Gastrocnemius medialis (tissue), 4 donors: ENCODE measurements around the gene YBEY. TPM values are rescaled to one million over a fixed set of nuclear protein-coding genes. Genes with fewer than 3 reads are reported as not detected.

Experiments used
- ATAC-seq, 2 donors: fragments of 150-250 bp; one replicate each; pipeline ENCODE4 v1.9.1; 2016
- DNase-seq, 2 donors: peaks; one replicate each; pipeline ENCODE4 v3.0.0-alpha.2; 2019
- H3K27ac ChIP-seq, 4 donors: fragments of 200-600 bp; sonication (generic); 1 replicate in 1 of 4; 2 replicates in 3 of 4; pipeline ENCODE4 v1.5.1; 2016 to 2018; ENCODE audit warnings: mild to moderate bottlenecking in 2 of 4, moderate library complexity in 1 of 4
- H3K27me3 ChIP-seq, 3 donors: fragments of 200-600 bp; sonication (generic) in 2 of 3; 1 replicate in 1 of 3; 2 replicates in 2 of 3; pipeline versions ENCODE4 v1.5.1 to v1.6.0; 2016 to 2019; ENCODE audit warnings: mild to moderate bottlenecking in 1 of 3, moderate library complexity in 1 of 3
- H3K36me3 ChIP-seq, 2 donors: fragments of 200-600 bp; sonication (generic) in 1 of 2; one replicate each; pipeline ENCODE4 v1.5.1; 2017 to 2018
- H3K4me1 ChIP-seq, 2 donors: fragments of 200-600 bp; sonication (generic) in 1 of 2; one replicate each; pipeline ENCODE4 v1.5.1; 2016 to 2017; ENCODE audit warnings: mild to moderate bottlenecking in 2 of 2
- H3K4me3 ChIP-seq, 4 donors: fragments of 200-600 bp; sonication (generic) in 3 of 4; 1 replicate in 1 of 4; 2 replicates in 3 of 4; pipeline ENCODE4 v1.5.1; 2016 to 2019; ENCODE audit warnings: mild to moderate bottlenecking in 2 of 4
- H3K9me3 ChIP-seq, 3 donors: fragments of 200-600 bp; sonication (generic) in 2 of 3; 1 replicate in 1 of 3; 2 replicates in 2 of 3; pipeline ENCODE4 v1.5.1; 2016 to 2019
- CTCF ChIP-seq, 5 experiments: fragments of 450-650 bp in 3 of 5; fragments of 200-600 bp in 2 of 5; sonication (generic) in 2 of 5; IDR thresholded peaks in 4 of 5; conservative IDR thresholded peaks in 1 of 5; 1 replicate in 4 of 5; 2 replicates in 1 of 5; pipeline ENCODE4 v1.5.1; 2016 to 2019; ENCODE audit warnings: antibody characterized with exemption in 5 of 5, mild to moderate bottlenecking in 3 of 5, moderate library complexity in 3 of 5
- POLR2A ChIP-seq, 2 donors: fragments of 450-650 bp; IDR thresholded peaks; one replicate each; pipeline ENCODE4 v1.6.1; 2017; ENCODE audit warnings: antibody characterized with exemption in 2 of 2, mild to moderate bottlenecking in 2 of 2, moderate library complexity in 2 of 2
- in situ Hi-C, 4 donors: fragments of 200-750 bp; cut with MboI; loops; one replicate each; pipeline versions ENCODE4 v1.15.0 to v1.8.0; 2017; ENCODE audit warnings: low sequenced_read_pairs in 4 of 4
- intact Hi-C: fragments of 100-400 bp; cut with DNase I; formaldehyde crosslinking; loops from one replicate; pipeline ENCODE4 v1.15.1; 2023; ENCODE audit warnings: low total_unique reads
- total RNA-seq, 4 donors: library from RNA; depleted of rRNA; stranded (reverse); fragments of >200 nt; gene quantifications; one replicate each; pipeline versions ENCODE4 v1.1.0 to v1.2.3, GENCODE V29; 2016

The YBEY gene
- total RNA-seq, 4 donors from 2014 or later, result 11.3 to 27.9 (median 18.7) TPM

GRCh38 chr21:46247699-46248421 is 38.3 kb upstream of the YBEY start:
- intact Hi-C loops, result no loop called here
- no peaks in the 10 kb centered on the region for H3K9me3 ChIP-seq
- peak overlapping the region in 1 of 4 donors; percentile 3 for H3K27ac ChIP-seq
- TF ChIP-seq CTCF (IDR thresholded peaks at IDR 0.05 in 4 of 5, conservative IDR thresholded peaks at IDR 0.05 in 1 of 5), result no peak
- TF ChIP-seq POLR2A (IDR thresholded peaks at IDR 0.05), result no peak
- ATAC-seq (no peak), DNase-seq (no peak)
- H3K4me3 ChIP-seq, result no peak overlapping the region
- peaks cover 0 to 96% of the 10 kb centered on the region in 2 donors for H3K36me3 ChIP-seq
- in situ Hi-C loops, result no loop called here
- H3K4me1 ChIP-seq, result peaks cover 9 to 17% of the 10 kb centered on the region in 2 donors
- H3K27me3 ChIP-seq, result no peaks in the 10 kb centered on the region

- intact Hi-C loops, result no loop called here
- in situ Hi-C loops, result no loop called here
- H3K9me3 ChIP-seq, result no peaks in the 10 kb centered on the region
- TF ChIP-seq CTCF (IDR thresholded peaks at IDR 0.05 in 4 of 5, conservative IDR thresholded peaks at IDR 0.05 in 1 of 5) (no peak), POLR2A (IDR thresholded peaks at IDR 0.05) (no peak)
- H3K27me3 ChIP-seq, result no peaks in the 10 kb centered on the region
- no peak for DNase-seq
- peaks cover 0 to 95% of the 10 kb centered on the region in 2 donors for H3K36me3 ChIP-seq
- ATAC-seq, result no peak
- no peak overlapping the region for H3K4me3 ChIP-seq
- peaks cover 9 to 17% of the 10 kb centered on the region in 2 donors for H3K4me1 ChIP-seq
- H3K27ac ChIP-seq, result peak overlapping the region in 1 of 4 donors; percentile 3
Observed at GRCh38 chr21:46248422-46248782, 37.7 kb upstream of the YBEY start.

- in situ Hi-C loops (no loop called here), intact Hi-C loops (no loop called here)
- no peak for TF ChIP-seq POLR2A (IDR thresholded peaks at IDR 0.05)
- no peak for TF ChIP-seq CTCF (IDR thresholded peaks at IDR 0.05 in 4 of 5, conservative IDR thresholded peaks at IDR 0.05 in 1 of 5)
- H3K4me1 ChIP-seq, result peaks cover 9 to 17% of the 10 kb centered on the region in 2 donors
- no peaks in the 10 kb centered on the region for H3K9me3 ChIP-seq
- DNase-seq, result no peak
- H3K27ac ChIP-seq, result no peak overlapping the region
- ATAC-seq, result no peak
- no peaks in the 10 kb centered on the region for H3K27me3 ChIP-seq
- peaks cover 0 to 95% of the 10 kb centered on the region in 2 donors for H3K36me3 ChIP-seq
- no peak overlapping the region for H3K4me3 ChIP-seq
Observed at GRCh38 chr21:46248827-46249226, 37.3 kb upstream of the YBEY start.

DNA sequence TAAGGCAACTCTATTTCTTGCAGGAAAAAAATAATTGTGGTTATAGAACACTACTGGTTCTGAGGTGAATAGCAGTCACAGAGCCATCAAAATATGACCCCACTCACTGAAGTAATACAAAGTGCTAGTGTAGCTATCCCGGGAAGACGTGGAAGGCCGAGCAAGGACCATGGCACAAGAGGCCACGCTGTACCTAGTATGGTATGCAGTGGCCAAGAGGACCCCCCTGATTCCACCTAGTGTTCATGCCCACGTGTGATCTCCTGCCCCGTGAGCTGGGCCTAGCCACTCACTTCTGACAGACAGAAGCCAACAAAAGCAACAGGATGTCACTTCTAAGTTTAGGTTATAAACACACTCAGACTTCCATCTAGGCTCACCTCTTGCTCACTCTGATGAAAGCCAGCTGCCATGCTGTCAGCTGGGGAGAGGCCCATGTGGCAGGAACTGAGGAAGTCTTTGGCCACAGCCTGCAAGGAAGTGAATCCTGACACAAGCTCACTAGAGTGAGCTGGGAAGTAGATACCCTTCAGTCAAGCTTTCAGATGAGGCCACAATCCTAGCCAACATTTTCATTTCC is 35.9 kb upstream of the YBEY start:
- no peak overlapping the region for H3K4me3 ChIP-seq
- intact Hi-C loops, result loop anchor here (2.0 kb wide), 1 partner anchor 17 kb away; no protein-coding TSS in a partner anchor
- in situ Hi-C loops, result no loop called here
- H3K4me1 ChIP-seq, result peaks cover 9 to 17% of the 10 kb centered on the region in 2 donors
- peak overlapping the region; percentile 64 to 83 (median 70) for H3K27ac ChIP-seq
- peak in 1 of 2 donors; percentile 65 for DNase-seq
- no peak for TF ChIP-seq CTCF (IDR thresholded peaks at IDR 0.05 in 4 of 5, conservative IDR thresholded peaks at IDR 0.05 in 1 of 5)
- no peak for TF ChIP-seq POLR2A (IDR thresholded peaks at IDR 0.05)
- peaks cover 0 to 95% of the 10 kb centered on the region in 2 donors for H3K36me3 ChIP-seq
- ATAC-seq, result peak; percentile 51 to 70
- H3K9me3 ChIP-seq, result no peaks in the 10 kb centered on the region
- no peaks in the 10 kb centered on the region for H3K27me3 ChIP-seq
